Stimulated activated memory B cell treated with anti-CD40 and anti-IgM and Interleukin-4, amounts not matched to agents 10 μg/mL and 1 μg/mL and 100 μg/mL, for 72 hours (primary cell): ENCODE results near the gene RNLS.

Source experiments
- ATAC-seq: fragments of 150-1000 bp; cut with Tn5 transposase; 2 replicates; pipeline ENCODE4 v1.10.0; 2021
- H3K27ac Mint-ChIP-seq: one replicate; pipeline ENCODE4 v1.8.0; 2022; ENCODE audit warnings: mild to moderate bottlenecking, mixed read lengths
- H3K27me3 Mint-ChIP-seq: one replicate; pipeline ENCODE4 v1.8.0; 2022; ENCODE audit warnings: mixed read lengths
- H3K36me3 Mint-ChIP-seq: one replicate; pipeline ENCODE4 v1.8.0; 2022; ENCODE audit warnings: mixed read lengths
- H3K4me1 Mint-ChIP-seq: one replicate; pipeline ENCODE4 v1.8.0; 2022; ENCODE audit warnings: mixed read lengths
- H3K4me3 Mint-ChIP-seq: one replicate; pipeline ENCODE4 v1.8.0; 2022; ENCODE audit warnings: mild to moderate bottlenecking, moderate library complexity, mixed read lengths
- H3K9me3 Mint-ChIP-seq: one replicate; pipeline ENCODE4 v1.8.0; 2022; ENCODE audit warnings: mixed read lengths

Gene RNLS

GRCh38 chr10:88270061-88270808 is 312.9 kb downstream of the RNLS start:
- Mint-ChIP-seq H3K36me3 (no peaks in the 10 kb centered on the region), H3K4me3 (no peak overlapping the region), H3K9me3 (no peaks in the 10 kb centered on the region), H3K27ac (peak overlapping the region; percentile 92), H3K4me1 (peaks cover 44% of the 10 kb centered on the region), H3K27me3 (no peaks in the 10 kb centered on the region)
- no peak for ATAC-seq

DNA sequence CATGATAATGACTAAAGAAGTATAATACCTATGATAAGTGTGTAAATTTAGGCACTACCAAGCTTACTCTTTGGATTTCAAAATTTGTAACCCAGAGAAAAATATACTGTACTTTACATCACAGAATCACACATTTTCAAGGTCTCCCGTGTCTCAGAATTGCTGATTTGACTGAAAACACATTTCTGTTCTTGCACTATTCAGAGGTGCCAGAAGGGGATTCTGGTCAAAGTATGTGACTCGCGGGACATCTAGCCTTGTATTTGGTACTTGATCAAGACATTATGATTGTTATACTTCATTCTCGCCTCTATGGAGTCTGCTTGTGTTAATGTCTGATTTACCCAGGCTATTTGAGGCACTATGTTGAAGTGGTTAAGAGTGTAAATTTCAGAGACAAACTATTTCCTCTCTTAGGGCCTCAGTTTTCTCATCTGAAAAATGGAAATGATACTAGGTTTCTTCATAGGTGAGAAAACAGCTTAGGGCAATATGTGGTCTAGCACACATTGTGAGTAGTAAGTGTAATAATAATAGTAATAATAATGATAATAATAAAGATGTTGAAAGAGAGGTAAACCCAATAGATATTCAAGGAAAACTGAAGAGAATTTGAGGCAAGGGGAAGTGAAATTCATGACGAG is 320.4 kb downstream of the RNLS start:
- Mint-ChIP-seq H3K36me3 (no peaks in the 10 kb centered on the region), H3K27me3 (no peaks in the 10 kb centered on the region), H3K4me1 (peaks cover 19% of the 10 kb centered on the region), H3K9me3 (no peaks in the 10 kb centered on the region), H3K27ac (no peak overlapping the region), H3K4me3 (no peak overlapping the region)
- ATAC-seq, result no peak

DNA sequence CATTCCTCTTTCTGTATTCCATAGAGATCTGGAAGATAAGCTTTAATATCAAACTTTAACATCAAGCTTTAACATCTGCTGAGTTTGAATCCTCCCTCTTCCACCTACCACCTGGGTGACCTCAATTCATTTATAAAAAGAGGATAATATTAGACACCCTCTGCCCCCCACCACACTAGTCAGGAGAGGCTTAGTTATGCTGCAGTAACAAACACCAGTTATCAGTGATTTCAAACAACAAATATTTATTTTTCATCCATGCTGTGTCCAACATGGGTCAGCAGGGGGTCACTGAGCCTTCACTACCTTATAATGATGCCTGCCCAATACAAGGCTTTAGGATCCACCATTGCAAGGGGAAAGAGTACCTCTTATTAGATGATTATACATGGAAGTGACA is 322.0 kb downstream of the RNLS start:
- H3K9me3 Mint-ChIP-seq, result no peaks in the 10 kb centered on the region
- H3K27me3 Mint-ChIP-seq, result no peaks in the 10 kb centered on the region
- H3K36me3 Mint-ChIP-seq, result no peaks in the 10 kb centered on the region
- no peak for ATAC-seq
- no peak overlapping the region for H3K27ac Mint-ChIP-seq
- no peak overlapping the region for H3K4me3 Mint-ChIP-seq
- peaks cover 5% of the 10 kb centered on the region for H3K4me1 Mint-ChIP-seq

DNA sequence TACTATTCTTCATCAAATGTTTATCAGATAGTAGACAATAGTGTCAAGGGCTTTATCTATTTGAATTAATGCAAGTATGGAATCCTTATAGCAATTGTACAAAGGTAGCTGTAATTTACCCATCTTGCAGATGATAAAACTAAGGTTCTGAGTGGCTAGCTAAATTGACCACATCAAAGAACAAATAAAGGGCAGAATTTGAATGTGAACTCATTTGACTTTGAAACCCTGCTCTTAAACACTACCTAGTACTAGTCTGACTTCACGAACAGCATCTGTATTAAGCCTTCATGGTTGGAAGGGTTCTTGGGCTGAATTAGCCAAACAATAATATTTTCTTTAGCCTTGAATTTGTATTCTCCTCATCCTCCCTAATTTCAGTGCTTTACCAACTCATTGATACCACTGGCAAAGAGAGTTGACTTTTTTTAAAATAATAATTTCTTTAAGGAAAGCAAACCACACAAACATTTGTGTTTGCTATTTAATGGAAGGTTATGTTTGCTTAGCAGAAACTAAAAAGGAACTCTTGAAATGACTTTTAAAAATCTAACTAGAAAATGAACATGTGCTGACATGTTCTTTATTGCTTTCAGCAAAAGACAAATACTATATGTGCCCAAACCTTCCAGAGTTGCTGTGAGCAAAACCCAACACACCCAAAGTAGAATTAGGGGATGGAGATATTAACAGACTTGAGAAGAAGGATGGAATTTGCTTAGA is 322.6 kb downstream of the RNLS start:
- Mint-ChIP-seq H3K36me3 (no peaks in the 10 kb centered on the region), H3K27me3 (no peaks in the 10 kb centered on the region), H3K4me1 (peaks cover 5% of the 10 kb centered on the region), H3K9me3 (no peaks in the 10 kb centered on the region), H3K4me3 (no peak overlapping the region), H3K27ac (no peak overlapping the region)
- no peak for ATAC-seq

GRCh38 chr10:88259381-88259780 is 323.7 kb downstream of the RNLS start:
- Mint-ChIP-seq H3K27me3 (no peaks in the 10 kb centered on the region), H3K9me3 (no peaks in the 10 kb centered on the region), H3K27ac (no peak overlapping the region), H3K4me3 (no peak overlapping the region), H3K36me3 (no peaks in the 10 kb centered on the region), H3K4me1 (peaks cover 5% of the 10 kb centered on the region)
- ATAC-seq, result no peak

DNA sequence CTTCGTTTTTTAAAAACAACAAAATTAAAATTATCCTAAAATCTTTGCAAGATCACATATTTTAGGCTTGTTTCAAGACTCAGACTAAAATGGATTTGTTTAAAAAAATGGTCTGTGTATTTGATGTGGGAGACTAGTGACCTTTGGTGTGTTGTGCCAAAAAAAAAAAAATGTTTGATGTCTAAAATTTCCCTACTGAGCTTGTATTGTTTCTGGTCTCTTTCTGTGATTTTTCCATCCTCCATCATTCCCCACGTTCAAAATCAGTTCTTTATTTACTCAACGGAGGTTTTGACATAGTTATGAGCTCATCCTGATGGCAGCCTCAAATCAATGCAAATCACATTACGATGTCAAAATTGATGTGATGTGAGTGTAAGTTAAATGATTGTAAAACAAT is 326.2 kb downstream of the RNLS start:
- peaks cover 12% of the 10 kb centered on the region for H3K4me1 Mint-ChIP-seq
- no peaks in the 10 kb centered on the region for H3K27me3 Mint-ChIP-seq
- no peak overlapping the region for H3K4me3 Mint-ChIP-seq
- no peaks in the 10 kb centered on the region for H3K9me3 Mint-ChIP-seq
- no peak overlapping the region for H3K27ac Mint-ChIP-seq
- ATAC-seq, result no peak
- H3K36me3 Mint-ChIP-seq, result no peaks in the 10 kb centered on the region

DNA sequence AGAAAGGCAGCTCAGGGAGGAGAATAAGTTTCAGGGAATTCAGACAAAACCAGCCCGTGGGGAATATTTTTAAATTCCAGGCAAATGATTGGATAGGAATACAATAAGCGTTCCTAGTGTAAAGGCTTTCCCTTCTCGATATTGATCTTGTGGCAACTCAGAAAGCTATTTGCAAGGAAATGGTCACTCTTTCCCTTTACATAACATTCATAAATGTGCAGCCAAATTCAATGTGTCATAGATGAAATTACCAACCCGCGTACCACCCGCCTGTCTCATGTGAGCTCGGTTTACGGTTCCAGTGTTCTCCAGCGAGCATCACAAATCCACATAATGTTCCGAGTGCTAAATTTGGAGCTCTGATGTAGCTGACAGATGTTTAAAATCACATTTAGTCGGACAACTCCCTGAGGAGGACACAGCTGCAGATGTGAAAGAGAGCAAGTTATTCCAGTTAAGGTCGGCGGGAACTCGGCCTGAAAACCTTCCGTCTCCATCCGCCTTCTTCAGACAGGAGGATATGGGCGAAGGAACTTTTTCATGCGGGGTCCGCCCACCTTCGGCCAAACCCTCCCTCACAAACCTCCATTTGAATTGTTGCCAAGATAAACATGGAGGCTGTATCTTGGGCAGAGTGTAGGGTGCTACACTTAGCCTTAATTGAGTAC is 327.0 kb downstream of the RNLS start:
- no peaks in the 10 kb centered on the region for H3K27me3 Mint-ChIP-seq
- H3K9me3 Mint-ChIP-seq, result no peaks in the 10 kb centered on the region
- H3K27ac Mint-ChIP-seq, result no peak overlapping the region
- H3K36me3 Mint-ChIP-seq, result no peaks in the 10 kb centered on the region
- no peak for ATAC-seq
- peaks cover 12% of the 10 kb centered on the region for H3K4me1 Mint-ChIP-seq
- no peak overlapping the region for H3K4me3 Mint-ChIP-seq

DNA sequence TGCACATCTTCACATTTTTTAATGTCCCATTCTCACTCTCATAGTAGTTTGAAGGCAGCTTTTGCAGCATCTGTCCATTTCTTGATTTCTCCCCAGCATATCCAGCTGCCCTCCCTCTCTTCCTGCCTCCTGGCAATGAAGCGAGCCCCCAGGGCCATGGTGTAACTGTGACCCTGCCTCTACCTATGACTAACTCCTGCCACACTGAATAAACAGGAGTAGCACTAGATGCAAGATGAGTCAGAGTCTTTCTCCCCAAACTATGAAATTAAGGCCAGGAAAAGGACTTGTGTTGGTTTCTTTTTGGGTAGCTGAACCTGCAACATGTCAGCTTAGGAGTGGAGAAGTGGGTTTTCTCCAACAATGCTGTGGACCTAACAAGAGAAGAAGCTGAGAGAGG is 329.0 kb downstream of the RNLS start:
- Mint-ChIP-seq H3K4me3 (no peak overlapping the region), H3K27me3 (no peaks in the 10 kb centered on the region), H3K27ac (no peak overlapping the region), H3K4me1 (peaks cover 6% of the 10 kb centered on the region), H3K9me3 (no peaks in the 10 kb centered on the region), H3K36me3 (no peaks in the 10 kb centered on the region)
- no peak for ATAC-seq

- no peaks in the 10 kb centered on the region for H3K27me3 Mint-ChIP-seq
- no peaks in the 10 kb centered on the region for H3K36me3 Mint-ChIP-seq
- H3K9me3 Mint-ChIP-seq, result no peaks in the 10 kb centered on the region
- no peak overlapping the region for H3K27ac Mint-ChIP-seq
- no peak for ATAC-seq
- peaks cover 6% of the 10 kb centered on the region for H3K4me1 Mint-ChIP-seq
- no peak overlapping the region for H3K4me3 Mint-ChIP-seq
These were observed 329.5 kb downstream of the RNLS start for GRCh38 chr10:88253622-88254021.

- ATAC-seq, result no peak
- Mint-ChIP-seq H3K4me1 (peaks cover 6% of the 10 kb centered on the region), H3K27ac (no peak overlapping the region), H3K36me3 (no peaks in the 10 kb centered on the region), H3K9me3 (no peaks in the 10 kb centered on the region), H3K27me3 (no peaks in the 10 kb centered on the region), H3K4me3 (no peak overlapping the region)
These were observed 330.0 kb downstream of the RNLS start for GRCh38 chr10:88253128-88253527.

DNA sequence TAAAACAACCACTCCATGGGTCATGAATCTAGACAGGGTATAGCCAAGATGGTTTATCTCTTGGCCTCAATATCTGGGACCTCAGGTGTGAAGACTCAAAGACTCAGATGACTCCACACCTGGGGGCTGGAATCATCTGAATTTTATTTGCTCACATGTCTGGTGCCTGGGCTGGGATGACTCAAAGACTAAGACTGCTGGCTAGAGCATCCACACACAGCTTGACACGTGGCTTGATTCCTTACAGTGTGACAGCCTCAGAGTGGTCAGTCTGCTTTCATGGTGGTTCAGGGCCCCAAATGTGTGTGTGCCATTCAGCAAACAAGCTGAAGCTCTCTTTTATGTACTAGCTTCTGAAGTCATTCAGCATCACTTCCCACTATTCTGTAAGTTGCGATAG is 333.7 kb downstream of the RNLS start:
- no peaks in the 10 kb centered on the region for H3K27me3 Mint-ChIP-seq
- H3K27ac Mint-ChIP-seq, result no peak overlapping the region
- H3K4me3 Mint-ChIP-seq, result no peak overlapping the region
- no peak for ATAC-seq
- peaks cover 3% of the 10 kb centered on the region for H3K9me3 Mint-ChIP-seq
- peaks cover 24% of the 10 kb centered on the region for H3K4me1 Mint-ChIP-seq
- H3K36me3 Mint-ChIP-seq, result no peaks in the 10 kb centered on the region

DNA sequence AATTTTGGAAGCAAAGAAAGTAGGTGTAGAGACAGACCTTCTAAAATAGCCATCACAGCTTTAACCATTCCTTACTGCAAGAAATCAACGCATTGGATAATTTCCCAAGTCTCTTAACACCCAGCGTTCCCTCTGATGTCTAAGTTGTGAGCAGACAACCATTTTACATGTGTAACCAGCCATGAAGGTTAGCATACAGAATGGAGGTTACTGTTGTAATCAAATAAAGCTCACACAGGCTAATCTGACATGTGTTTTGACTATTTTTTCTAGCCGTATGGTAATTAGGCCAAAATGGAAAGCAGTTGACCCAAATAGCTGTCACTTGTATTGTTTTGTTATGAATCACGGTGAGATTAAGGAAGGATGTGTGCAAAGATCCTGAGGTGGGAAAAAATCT is 336.4 kb downstream of the RNLS start:
- Mint-ChIP-seq H3K27ac (peak overlapping the region; percentile 1), H3K4me1 (peaks cover 18% of the 10 kb centered on the region), H3K36me3 (no peaks in the 10 kb centered on the region), H3K4me3 (no peak overlapping the region), H3K9me3 (peaks cover 5% of the 10 kb centered on the region), H3K27me3 (no peaks in the 10 kb centered on the region)
- no peak for ATAC-seq

- Mint-ChIP-seq H3K4me3 (no peak overlapping the region), H3K9me3 (peaks cover 7% of the 10 kb centered on the region), H3K27me3 (no peaks in the 10 kb centered on the region), H3K4me1 (peaks cover 18% of the 10 kb centered on the region), H3K36me3 (no peaks in the 10 kb centered on the region), H3K27ac (no peak overlapping the region)
- ATAC-seq, result no peak
These were observed 337.1 kb downstream of the RNLS start for GRCh38 chr10:88245974-88246511.

DNA sequence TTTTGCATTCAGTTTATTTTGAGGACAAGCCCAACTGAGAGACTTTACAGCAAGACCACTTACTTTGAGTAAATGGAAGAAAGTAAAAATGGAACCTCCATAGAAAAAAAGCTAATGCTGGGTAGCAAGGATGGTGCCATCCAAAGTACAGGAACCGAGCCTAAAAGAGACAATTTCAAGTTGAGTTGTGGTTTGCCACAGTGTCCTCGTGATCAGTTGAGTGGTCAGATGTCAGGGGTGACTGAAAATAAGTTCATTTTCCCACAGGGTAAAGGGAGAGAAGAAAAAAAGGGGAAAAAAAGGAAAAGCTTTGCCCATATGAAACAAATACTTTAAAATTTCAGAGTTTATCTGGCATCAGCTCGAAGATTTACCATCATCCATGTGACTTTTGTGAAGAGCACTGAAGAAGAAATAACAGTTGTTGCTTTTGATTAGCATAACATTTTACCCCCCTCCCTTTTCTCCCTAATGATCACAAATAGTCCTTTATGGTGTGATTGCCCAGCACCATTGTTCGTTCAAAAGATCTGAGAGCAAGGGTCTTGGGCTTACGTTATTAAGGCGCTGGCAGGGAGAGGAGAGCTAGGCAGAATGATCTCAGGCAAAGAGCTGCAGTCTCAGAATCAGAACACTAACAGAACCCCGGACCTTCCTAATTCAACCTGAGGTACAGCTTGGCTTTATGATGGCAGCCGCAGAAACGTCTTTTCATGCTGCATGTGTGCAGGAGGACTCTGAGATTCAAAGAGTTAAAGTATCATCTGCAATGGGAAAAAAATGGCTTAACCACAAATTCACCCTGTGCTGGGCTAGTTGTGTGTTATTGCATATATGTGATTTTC is 338.1 kb downstream of the RNLS start:
- Mint-ChIP-seq H3K27me3 (no peaks in the 10 kb centered on the region), H3K4me3 (no peak overlapping the region), H3K36me3 (no peaks in the 10 kb centered on the region), H3K9me3 (peaks cover 7% of the 10 kb centered on the region), H3K4me1 (peaks cover 18% of the 10 kb centered on the region), H3K27ac (no peak overlapping the region)
- no peak for ATAC-seq
